Right cardiac atrium (tissue), 5 donors: ENCODE measurements around the gene VSTM4. TPM values are rescaled to one million over a fixed set of nuclear protein-coding genes. Genes with fewer than 3 reads are reported as not detected.

Source experiments
- ATAC-seq, 2 donors: fragments of 200-7000 bp; cut with Tn5 transposase; one replicate each; pipeline versions ENCODE4 v1.8.0 to v1.9.1; 2020; ENCODE audit warnings: moderate library complexity in 2 of 2, mild to moderate bottlenecking in 1 of 2
- DNase-seq, 3 donors: peaks; one replicate each; pipeline ENCODE4 v3.0.0-alpha.2; 2020
- H3K27ac ChIP-seq: one replicate; pipeline ENCODE4 v1.5.1; 2013; ENCODE audit warnings: mild to moderate bottlenecking, low read length, control low read depth, moderate library complexity
- H3K27me3 ChIP-seq: one replicate; pipeline ENCODE4 v1.6.1; 2013; ENCODE audit not compliant: control insufficient read depth, insufficient read depth
- H3K4me1 ChIP-seq: one replicate; pipeline ENCODE4 v1.6.1; 2013; ENCODE audit warnings: low read length; ENCODE audit not compliant: control insufficient read depth, insufficient read depth
- H3K4me3 ChIP-seq: one replicate; pipeline ENCODE4 v1.5.1; 2013; ENCODE audit warnings: low read length, control low read depth
- H3K9me3 ChIP-seq: one replicate; pipeline ENCODE4 v1.6.1; 2013; ENCODE audit warnings: low read length; ENCODE audit not compliant: control insufficient read depth
- WGBS: extraction: QIAGEN DNeasy Blood & Tissue Kit; methylation state at CpG from one replicate; pipeline ENCODE4 v1.1.7; 2013; 5-methylcytosine and 5-hydroxymethylcytosine counted together
- intact Hi-C, 4 donors: fragments of 100-400 bp; cut with DNase I; formaldehyde crosslinking; loops; one replicate each; pipeline versions ENCODE4 v1.11.0 to v1.14.0; 2022 to 2023
- polyA plus RNA-seq: library from polyadenylated mRNA; stranded (reverse); fragments of 200-250 nt; gene quantifications from one replicate; pipeline ENCODE4 v1.2.3, GENCODE V29; 2013
- total RNA-seq, 4 donors: library from RNA; stranded (reverse); fragmentation: NEBNext Ultra II Directional; extraction: Animal tissue kit (Norgen Biotek cat#: 25700); gene quantifications; one replicate each; pipeline ENCODE4 v1.2.1, GENCODE V29; 2021
- donor health status: healthy with polysubstance abuse.
- donor health status: DM: no; HTN: yes; CAD: no.
- donor health status: DM: no; HTN: no; CAD: no.
- donor health status: DM: no; HTN: yes; CAD: no; lungs with severe emphysema.
- donor health status: DM: yes; HTN: yes; CAD: no.

Gene VSTM4
- total and polyA plus RNA-seq, 5 donors: 9.9 to 23.8 (median 21.4) TPM

GRCh38 chr10:49116509-49117375, 1.4 kb upstream of the VSTM4 start:
- Histone ChIP-seq H3K9me3 (no peaks in the 10 kb centered on the region), H3K27me3 (no peaks in the 10 kb centered on the region), H3K4me3 (no peak overlapping the region), H3K27ac (no peak overlapping the region), H3K4me1 (peaks cover 9% of the 10 kb centered on the region)
- DNase-seq (no peak), ATAC-seq (no peak)
- intact Hi-C loops: loop anchor here in 2 of 4 donors (10.0 kb wide), 1 partner anchor 112 kb away; no protein-coding TSS in a partner anchor
- 84% methylated on average over 5 of the region's 5 CpGs for WGBS

GRCh38 chr10:49115796-49116508, 630 bp upstream of the VSTM4 start:
- no peak overlapping the region for H3K27ac ChIP-seq
- intact Hi-C loops: loop anchor here in 2 of 4 donors (10.0 kb wide), 1 partner anchor 111 kb away; no protein-coding TSS in a partner anchor
- peaks cover 13% of the 10 kb centered on the region for H3K4me1 ChIP-seq
- ATAC-seq (no peak), DNase-seq (no peak)
- peak overlapping the region; percentile 83 for H3K4me3 ChIP-seq
- 81% methylated on average over 14 of the region's 14 CpGs for WGBS
- H3K9me3 ChIP-seq: no peaks in the 10 kb centered on the region
- no peaks in the 10 kb centered on the region for H3K27me3 ChIP-seq

GRCh38 chr10:49114718-49115014, 656 bp downstream of the VSTM4 start:
- Histone ChIP-seq H3K9me3 (no peaks in the 10 kb centered on the region), H3K4me1 (peaks cover 14% of the 10 kb centered on the region), H3K27ac (peak overlapping the region; percentile 31), H3K4me3 (peak overlapping the region; percentile 83), H3K27me3 (no peaks in the 10 kb centered on the region)
- ATAC-seq (peak in 1 of 2 donors; percentile 12), DNase-seq (no peak)
- 24% methylated on average over 9 of the region's 9 CpGs for WGBS
- intact Hi-C loops: loop anchor here in 2 of 4 donors (10.0 kb wide), 1 partner anchor 110 kb away; no protein-coding TSS in a partner anchor

GRCh38 chr10:49113741-49114141, 1.6 kb downstream of the VSTM4 start:
- Histone ChIP-seq H3K4me1 (peaks cover 18% of the 10 kb centered on the region), H3K4me3 (peak overlapping the region; percentile 16), H3K9me3 (no peaks in the 10 kb centered on the region), H3K27me3 (no peaks in the 10 kb centered on the region), H3K27ac (no peak overlapping the region)
- peak in 1 of 2 donors; percentile 6 for ATAC-seq
- intact Hi-C loops: loop anchor here in 2 of 4 donors (10.0 kb wide), 1 partner anchor 109 kb away; no protein-coding TSS in a partner anchor
- no peak for DNase-seq
- 54% methylated on average over 3 of the region's 3 CpGs for WGBS

- Histone ChIP-seq H3K4me3 (no peak overlapping the region), H3K4me1 (peaks cover 18% of the 10 kb centered on the region)
Observed at GRCh38 chr10:49112851-49113250, 2.5 kb downstream of the VSTM4 start.

GRCh38 chr10:49112098-49112497, 3.2 kb downstream of the VSTM4 start:
- Histone ChIP-seq H3K27me3 (no peaks in the 10 kb centered on the region), H3K27ac (no peak overlapping the region), H3K4me1 (peaks cover 21% of the 10 kb centered on the region), H3K4me3 (no peak overlapping the region), H3K9me3 (no peaks in the 10 kb centered on the region)
- no peak for ATAC-seq
- no peak for DNase-seq
- intact Hi-C loops: loop anchor here in 2 of 4 donors (10.0 kb wide), 1 partner anchor 107 kb away; no protein-coding TSS in a partner anchor
- WGBS: 76% methylated on average over 3 of the region's 3 CpGs

More at GRCh38 chr10:49112851-49113250, 2.5 kb downstream of the VSTM4 start:
- WGBS: 49% methylated on average over 3 of the region's 3 CpGs
- H3K27ac ChIP-seq: no peak overlapping the region
- no peaks in the 10 kb centered on the region for H3K27me3 ChIP-seq
- no peak for DNase-seq
- no peaks in the 10 kb centered on the region for H3K9me3 ChIP-seq
- ATAC-seq: no peak
- intact Hi-C loops: loop anchor here in 2 of 4 donors (10.0 kb wide), 1 partner anchor 108 kb away; no protein-coding TSS in a partner anchor

- ATAC-seq: no peak
- Histone ChIP-seq H3K9me3 (no peaks in the 10 kb centered on the region), H3K4me3 (no peak overlapping the region), H3K4me1 (peaks cover 23% of the 10 kb centered on the region), H3K27me3 (no peaks in the 10 kb centered on the region), H3K27ac (no peak overlapping the region)
- no peak for DNase-seq
- whole genome bisulfite sequencing: 75% methylated on average over 8 of the region's 8 CpGs
- intact Hi-C loops: loop anchor here in 2 of 4 donors (10.0 kb wide), 1 partner anchor 107 kb away; no protein-coding TSS in a partner anchor
Observed at GRCh38 chr10:49111320-49111698, 4.0 kb downstream of the VSTM4 start.

- Histone ChIP-seq H3K4me3 (no peak overlapping the region), H3K4me1 (peaks cover 23% of the 10 kb centered on the region), H3K9me3 (no peaks in the 10 kb centered on the region), H3K27me3 (no peaks in the 10 kb centered on the region), H3K27ac (no peak overlapping the region)
- ATAC-seq (no peak), DNase-seq (no peak)
- 90% methylated on average over 4 of the region's 4 CpGs for WGBS
- intact Hi-C loops: loop anchor here in 2 of 4 donors (10.0 kb wide), 1 partner anchor 106 kb away; no protein-coding TSS in a partner anchor
Observed at GRCh38 chr10:49110684-49111319, 4.5 kb downstream of the VSTM4 start.

GRCh38 chr10:49109669-49110340, 5.5 kb downstream of the VSTM4 start:
- peak; percentile 78 to 90 (median 87) for DNase-seq
- intact Hi-C loops: loop anchor here in 3 of 4 donors (10.0 kb wide), 2 partner anchors 95 to 105 kb away; no protein-coding TSS in a partner anchor
- 35% methylated on average over 9 of the region's 9 CpGs for WGBS
- Histone ChIP-seq H3K4me1 (peaks cover 23% of the 10 kb centered on the region), H3K4me3 (no peak overlapping the region), H3K9me3 (no peaks in the 10 kb centered on the region), H3K27ac (peak overlapping the region; percentile 22), H3K27me3 (no peaks in the 10 kb centered on the region)
- peak; percentile 71 to 82 for ATAC-seq

GRCh38 chr10:49108656-49109055, 6.7 kb downstream of the VSTM4 start:
- intact Hi-C loops: loop anchor here in 1 of 4 donors (10.0 kb wide), 1 partner anchor 94 kb away; no protein-coding TSS in a partner anchor
- no peak overlapping the region for H3K4me3 ChIP-seq
- H3K27me3 ChIP-seq: no peaks in the 10 kb centered on the region
- DNase-seq (no peak), ATAC-seq (no peak)
- no peak overlapping the region for H3K27ac ChIP-seq
- H3K4me1 ChIP-seq: peaks cover 24% of the 10 kb centered on the region
- WGBS: 96% methylated on average over 7 of the region's 7 CpGs
- no peaks in the 10 kb centered on the region for H3K9me3 ChIP-seq
